ENCODE measurements around the gene MAP7D1. TPM values are rescaled to one million over a fixed set of nuclear protein-coding genes. Genes with fewer than 3 reads are reported as not detected.

The MAP7D1 gene
- total and polyA plus RNA-seq, 2 experiments from 2014 or later = 46.0 to 97.8 TPM

Small RNA genes lying within 50 kb of the gene (small RNA-seq; reads per million reads assigned to genes)
- gene RN7SL131P = not detected

Other genes with a start within 250 kb of the MAP7D1 start
- gene AGO3, start 225.1 kb upstream of the MAP7D1 start, total RNA-seq = 24.4 and 32.8 TPM in 2 replicates
- gene AGO3, start 225.1 kb upstream of the MAP7D1 start, polyA plus RNA-seq = 16.9 and 23.3 TPM in 2 replicates
- 1.1 TPM in 1 of 2 replicates, not detected in the other for gene TEKT2, start 72.1 kb upstream of the MAP7D1 start, total RNA-seq
- 0.16 and 1.4 TPM in 2 replicates for gene TEKT2, start 72.1 kb upstream of the MAP7D1 start, polyA plus RNA-seq
- 27.4 and 37.6 TPM in 2 replicates for gene ADPRS, start 67.3 kb upstream of the MAP7D1 start, total RNA-seq
- gene ADPRS, start 67.3 kb upstream of the MAP7D1 start, polyA plus RNA-seq = 40.9 and 42.7 TPM in 2 replicates
- 32.6 and 44.8 TPM in 2 replicates for gene COL8A2, start 30.9 kb upstream of the MAP7D1 start, total RNA-seq
- gene COL8A2, start 30.9 kb upstream of the MAP7D1 start, polyA plus RNA-seq = 53.7 and 59.4 TPM in 2 replicates
- gene TRAPPC3, start 6.7 kb upstream of the MAP7D1 start, total RNA-seq = 128 and 139 TPM in 2 replicates
- gene TRAPPC3, start 6.7 kb upstream of the MAP7D1 start, polyA plus RNA-seq = 131 and 148 TPM in 2 replicates
- 82.7 and 84.6 TPM in 2 replicates for gene THRAP3, start 68.3 kb downstream of the MAP7D1 start, total RNA-seq
- 45.8 and 50.0 TPM in 2 replicates for gene THRAP3, start 68.3 kb downstream of the MAP7D1 start, polyA plus RNA-seq
- gene SH3D21, start 150.2 kb downstream of the MAP7D1 start, total RNA-seq = 2.9 and 4.6 TPM in 2 replicates
- 2.6 and 4.7 TPM in 2 replicates for gene SH3D21, start 150.2 kb downstream of the MAP7D1 start, polyA plus RNA-seq
- 67.2 and 82.2 TPM in 2 replicates for gene EVA1B, start 167.5 kb downstream of the MAP7D1 start, total RNA-seq
- gene EVA1B, start 167.5 kb downstream of the MAP7D1 start, polyA plus RNA-seq = 67.1 and 68.7 TPM in 2 replicates
- 28.2 and 30.7 TPM in 2 replicates for gene STK40, start 229.8 kb downstream of the MAP7D1 start, total RNA-seq
- 48.4 and 56.3 TPM in 2 replicates for gene STK40, start 229.8 kb downstream of the MAP7D1 start, polyA plus RNA-seq
- gene LSM10, start 241.7 kb downstream of the MAP7D1 start, total RNA-seq = 9.4 and 10.4 TPM in 2 replicates
- gene LSM10, start 241.7 kb downstream of the MAP7D1 start, polyA plus RNA-seq = 54.6 and 63.9 TPM in 2 replicates

Measured in hepatocyte (in vitro differentiated cells).